Measurements from ENCODE around the gene GAP43.

GAP43 gene

GRCh38 chr3:115630850-115631249, 7.5 kb downstream of the GAP43 start:
- no peaks in the 10 kb centered on the region for H3K27me3 ChIP-seq (replicated peaks; ENCODE audit: control insufficient read depth, insufficient read depth, low read length)
- H3K36me3 ChIP-seq (ENCODE audit: control insufficient read depth, insufficient read depth, low read length, severe bottlenecking): no peaks in the 10 kb centered on the region
- no peaks in the 10 kb centered on the region for H3K4me1 ChIP-seq (ENCODE audit: control insufficient read depth, insufficient read depth, low read length)
- no peaks in the 10 kb centered on the region for H3K9me3 ChIP-seq (ENCODE audit: control insufficient read depth, low read length)
- no peak overlapping the region for H3K9ac ChIP-seq (ENCODE audit: low read length)
- H3K4me3 ChIP-seq (ENCODE audit: low read length): no peak overlapping the region
- DNase-seq (ENCODE audit: low read depth): no peak

- H3K9ac ChIP-seq (ENCODE audit: low read length): no peak overlapping the region
- no peaks in the 10 kb centered on the region for H3K9me3 ChIP-seq (ENCODE audit: control insufficient read depth, low read length)
- no peaks in the 10 kb centered on the region for H3K36me3 ChIP-seq (ENCODE audit: control insufficient read depth, insufficient read depth, low read length, severe bottlenecking)
- no peak overlapping the region for H3K4me3 ChIP-seq (ENCODE audit: low read length)
- H3K27me3 ChIP-seq (replicated peaks; ENCODE audit: control insufficient read depth, insufficient read depth, low read length): no peaks in the 10 kb centered on the region
- no peaks in the 10 kb centered on the region for H3K4me1 ChIP-seq (ENCODE audit: control insufficient read depth, insufficient read depth, low read length)
- no peak for DNase-seq (ENCODE audit: low read depth)
Measured at GRCh38 chr3:115632026-115632425, 8.7 kb downstream of the GAP43 start.

- Histone ChIP-seq H3K4me1 (ENCODE audit: control insufficient read depth, insufficient read depth, low read length) (no peaks in the 10 kb centered on the region), H3K4me3 (ENCODE audit: low read length) (no peak overlapping the region), H3K9ac (ENCODE audit: low read length) (no peak overlapping the region), H3K9me3 (ENCODE audit: control insufficient read depth, low read length) (no peaks in the 10 kb centered on the region), H3K36me3 (ENCODE audit: control insufficient read depth, insufficient read depth, low read length, severe bottlenecking) (no peaks in the 10 kb centered on the region), H3K27me3 (replicated peaks; ENCODE audit: control insufficient read depth, insufficient read depth, low read length) (no peaks in the 10 kb centered on the region)
- no peak for DNase-seq (ENCODE audit: low read depth)
Measured at GRCh38 chr3:115633467-115633866, 10.2 kb downstream of the GAP43 start.

GRCh38 chr3:115634052-115634451, 10.7 kb downstream of the GAP43 start:
- no peak overlapping the region for H3K9ac ChIP-seq (ENCODE audit: low read length)
- H3K27me3 ChIP-seq (replicated peaks; ENCODE audit: control insufficient read depth, insufficient read depth, low read length): no peaks in the 10 kb centered on the region
- H3K9me3 ChIP-seq (ENCODE audit: control insufficient read depth, low read length): no peaks in the 10 kb centered on the region
- H3K4me3 ChIP-seq (ENCODE audit: low read length): no peak overlapping the region
- DNase-seq (ENCODE audit: low read depth): no peak
- H3K4me1 ChIP-seq (ENCODE audit: control insufficient read depth, insufficient read depth, low read length): no peaks in the 10 kb centered on the region
- no peaks in the 10 kb centered on the region for H3K36me3 ChIP-seq (ENCODE audit: control insufficient read depth, insufficient read depth, low read length, severe bottlenecking)

GRCh38 chr3:115635406-115635805, 12.1 kb downstream of the GAP43 start:
- no peaks in the 10 kb centered on the region for H3K4me1 ChIP-seq (ENCODE audit: control insufficient read depth, insufficient read depth, low read length)
- no peak overlapping the region for H3K9ac ChIP-seq (ENCODE audit: low read length)
- no peak overlapping the region for H3K4me3 ChIP-seq (ENCODE audit: low read length)
- no peaks in the 10 kb centered on the region for H3K36me3 ChIP-seq (ENCODE audit: control insufficient read depth, insufficient read depth, low read length, severe bottlenecking)
- no peak for DNase-seq (ENCODE audit: low read depth)
- H3K27me3 ChIP-seq (replicated peaks; ENCODE audit: control insufficient read depth, insufficient read depth, low read length): no peaks in the 10 kb centered on the region
- H3K9me3 ChIP-seq (ENCODE audit: control insufficient read depth, low read length): no peaks in the 10 kb centered on the region

GRCh38 chr3:115638241-115638640, 14.9 kb downstream of the GAP43 start:
- Histone ChIP-seq H3K9ac (ENCODE audit: low read length) (no peak overlapping the region), H3K4me3 (ENCODE audit: low read length) (no peak overlapping the region), H3K27me3 (replicated peaks; ENCODE audit: control insufficient read depth, insufficient read depth, low read length) (no peaks in the 10 kb centered on the region), H3K9me3 (ENCODE audit: control insufficient read depth, low read length) (no peaks in the 10 kb centered on the region), H3K36me3 (ENCODE audit: control insufficient read depth, insufficient read depth, low read length, severe bottlenecking) (no peaks in the 10 kb centered on the region), H3K4me1 (ENCODE audit: control insufficient read depth, insufficient read depth, low read length) (no peaks in the 10 kb centered on the region)
- no peak for DNase-seq (ENCODE audit: low read depth)

- Histone ChIP-seq H3K27me3 (replicated peaks; ENCODE audit: control insufficient read depth, insufficient read depth, low read length) (no peaks in the 10 kb centered on the region), H3K4me1 (ENCODE audit: control insufficient read depth, insufficient read depth, low read length) (no peaks in the 10 kb centered on the region), H3K36me3 (ENCODE audit: control insufficient read depth, insufficient read depth, low read length, severe bottlenecking) (no peaks in the 10 kb centered on the region), H3K9me3 (ENCODE audit: control insufficient read depth, low read length) (no peaks in the 10 kb centered on the region), H3K4me3 (ENCODE audit: low read length) (no peak overlapping the region), H3K9ac (ENCODE audit: low read length) (no peak overlapping the region)
- DNase-seq (ENCODE audit: low read depth): no peak
Measured at GRCh38 chr3:115638991-115639390, 15.7 kb downstream of the GAP43 start.

GRCh38 chr3:115644391-115644790, 21.1 kb downstream of the GAP43 start:
- no peak overlapping the region for H3K4me3 ChIP-seq (ENCODE audit: low read length)
- H3K27me3 ChIP-seq (replicated peaks; ENCODE audit: control insufficient read depth, insufficient read depth, low read length): no peaks in the 10 kb centered on the region
- no peaks in the 10 kb centered on the region for H3K9me3 ChIP-seq (ENCODE audit: control insufficient read depth, low read length)
- peaks cover 17% of the 10 kb centered on the region for H3K4me1 ChIP-seq (ENCODE audit: control insufficient read depth, insufficient read depth, low read length)
- no peak overlapping the region for H3K9ac ChIP-seq (ENCODE audit: low read length)
- peak; percentile 54 for DNase-seq (ENCODE audit: low read depth)
- no peaks in the 10 kb centered on the region for H3K36me3 ChIP-seq (ENCODE audit: control insufficient read depth, insufficient read depth, low read length, severe bottlenecking)

GRCh38 chr3:115646027-115646690, 22.8 kb downstream of the GAP43 start:
- H3K4me1 ChIP-seq (ENCODE audit: control insufficient read depth, insufficient read depth, low read length): peaks cover 17% of the 10 kb centered on the region
- no peak overlapping the region for H3K9ac ChIP-seq (ENCODE audit: low read length)
- no peaks in the 10 kb centered on the region for H3K36me3 ChIP-seq (ENCODE audit: control insufficient read depth, insufficient read depth, low read length, severe bottlenecking)
- DNase-seq (ENCODE audit: low read depth): no peak
- no peak overlapping the region for H3K4me3 ChIP-seq (ENCODE audit: low read length)
- H3K27me3 ChIP-seq (replicated peaks; ENCODE audit: control insufficient read depth, insufficient read depth, low read length): no peaks in the 10 kb centered on the region
- H3K9me3 ChIP-seq (ENCODE audit: control insufficient read depth, low read length): no peaks in the 10 kb centered on the region

- no peak overlapping the region for H3K4me3 ChIP-seq (ENCODE audit: low read length)
- no peaks in the 10 kb centered on the region for H3K36me3 ChIP-seq (ENCODE audit: control insufficient read depth, insufficient read depth, low read length, severe bottlenecking)
- H3K9ac ChIP-seq (ENCODE audit: low read length): no peak overlapping the region
- no peaks in the 10 kb centered on the region for H3K9me3 ChIP-seq (ENCODE audit: control insufficient read depth, low read length)
- peaks cover 17% of the 10 kb centered on the region for H3K4me1 ChIP-seq (ENCODE audit: control insufficient read depth, insufficient read depth, low read length)
- no peak for DNase-seq (ENCODE audit: low read depth)
- no peaks in the 10 kb centered on the region for H3K27me3 ChIP-seq (replicated peaks; ENCODE audit: control insufficient read depth, insufficient read depth, low read length)
Measured at GRCh38 chr3:115648559-115648958, 25.2 kb downstream of the GAP43 start.

GRCh38 chr3:115651087-115651486, 27.8 kb downstream of the GAP43 start:
- Histone ChIP-seq H3K4me1 (ENCODE audit: control insufficient read depth, insufficient read depth, low read length) (peaks cover 15% of the 10 kb centered on the region), H3K9ac (ENCODE audit: low read length) (no peak overlapping the region), H3K36me3 (ENCODE audit: control insufficient read depth, insufficient read depth, low read length, severe bottlenecking) (no peaks in the 10 kb centered on the region), H3K4me3 (ENCODE audit: low read length) (no peak overlapping the region), H3K9me3 (ENCODE audit: control insufficient read depth, low read length) (no peaks in the 10 kb centered on the region), H3K27me3 (replicated peaks; ENCODE audit: control insufficient read depth, insufficient read depth, low read length) (no peaks in the 10 kb centered on the region)
- no peak for DNase-seq (ENCODE audit: low read depth)

GRCh38 chr3:115651599-115651998, 28.3 kb downstream of the GAP43 start:
- H3K4me1 ChIP-seq (ENCODE audit: control insufficient read depth, insufficient read depth, low read length): peaks cover 10% of the 10 kb centered on the region
- no peak overlapping the region for H3K9ac ChIP-seq (ENCODE audit: low read length)
- no peaks in the 10 kb centered on the region for H3K27me3 ChIP-seq (replicated peaks; ENCODE audit: control insufficient read depth, insufficient read depth, low read length)
- H3K9me3 ChIP-seq (ENCODE audit: control insufficient read depth, low read length): no peaks in the 10 kb centered on the region
- H3K36me3 ChIP-seq (ENCODE audit: control insufficient read depth, insufficient read depth, low read length, severe bottlenecking): no peaks in the 10 kb centered on the region
- no peak for DNase-seq (ENCODE audit: low read depth)
- H3K4me3 ChIP-seq (ENCODE audit: low read length): no peak overlapping the region

Measured in adipocyte (in vitro differentiated cells).